ENCODE measurements around the gene COPB2.

DNA sequence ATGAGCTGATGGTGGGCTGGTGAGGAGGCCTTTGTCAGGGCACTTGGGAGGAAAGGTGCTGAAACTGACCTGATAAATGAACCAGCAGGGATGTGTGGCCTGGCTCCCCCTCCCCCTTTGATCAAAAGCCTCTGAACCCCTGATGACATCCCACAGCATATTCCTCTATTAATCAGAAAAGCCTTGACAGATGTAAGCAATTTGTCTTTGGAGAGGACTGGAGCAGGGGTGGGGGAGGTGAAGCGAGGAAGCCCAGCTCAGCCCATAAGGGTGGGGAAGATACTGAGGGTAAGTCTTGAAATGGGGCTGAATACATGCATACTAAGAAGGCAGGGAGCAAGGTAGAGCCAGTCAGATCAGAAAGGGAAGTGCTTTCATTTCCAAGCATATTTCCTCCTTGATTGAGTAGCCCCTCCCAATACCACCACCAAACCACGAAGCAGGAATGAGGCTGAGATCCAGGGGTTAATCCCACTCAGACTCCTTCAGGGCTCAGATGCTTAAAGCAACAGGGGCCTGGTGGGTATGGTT lies 80.3 kb downstream of the COPB2 start:
- TF ChIP-seq, protein P1, sequence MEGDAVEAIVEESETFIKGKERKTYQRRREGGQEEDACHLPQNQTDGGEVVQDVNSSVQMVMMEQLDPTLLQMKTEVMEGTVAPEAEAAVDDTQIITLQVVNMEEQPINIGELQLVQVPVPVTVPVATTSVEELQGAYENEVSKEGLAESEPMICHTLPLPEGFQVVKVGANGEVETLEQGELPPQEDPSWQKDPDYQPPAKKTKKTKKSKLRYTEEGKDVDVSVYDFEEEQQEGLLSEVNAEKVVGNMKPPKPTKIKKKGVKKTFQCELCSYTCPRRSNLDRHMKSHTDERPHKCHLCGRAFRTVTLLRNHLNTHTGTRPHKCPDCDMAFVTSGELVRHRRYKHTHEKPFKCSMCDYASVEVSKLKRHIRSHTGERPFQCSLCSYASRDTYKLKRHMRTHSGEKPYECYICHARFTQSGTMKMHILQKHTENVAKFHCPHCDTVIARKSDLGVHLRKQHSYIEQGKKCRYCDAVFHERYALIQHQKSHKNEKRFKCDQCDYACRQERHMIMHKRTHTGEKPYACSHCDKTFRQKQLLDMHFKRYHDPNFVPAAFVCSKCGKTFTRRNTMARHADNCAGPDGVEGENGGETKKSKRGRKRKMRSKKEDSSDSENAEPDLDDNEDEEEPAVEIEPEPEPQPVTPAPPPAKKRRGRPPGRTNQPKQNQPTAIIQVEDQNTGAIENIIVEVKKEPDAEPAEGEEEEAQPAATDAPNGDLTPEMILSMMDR (IDR thresholded peaks at IDR 0.05; ENCODE audit: control extremely low read depth in 1 of 3, insufficient read depth in 1 of 3, low read depth in 1 of 3, low read length in 3 of 3) = no peak
- TF ChIP-seq, protein P2, sequence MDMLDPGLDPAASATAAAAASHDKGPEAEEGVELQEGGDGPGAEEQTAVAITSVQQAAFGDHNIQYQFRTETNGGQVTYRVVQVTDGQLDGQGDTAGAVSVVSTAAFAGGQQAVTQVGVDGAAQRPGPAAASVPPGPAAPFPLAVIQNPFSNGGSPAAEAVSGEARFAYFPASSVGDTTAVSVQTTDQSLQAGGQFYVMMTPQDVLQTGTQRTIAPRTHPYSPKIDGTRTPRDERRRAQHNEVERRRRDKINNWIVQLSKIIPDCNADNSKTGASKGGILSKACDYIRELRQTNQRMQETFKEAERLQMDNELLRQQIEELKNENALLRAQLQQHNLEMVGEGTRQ (IDR thresholded peaks at IDR 0.05; ENCODE audit: low read length) = no peak
- TF ChIP-seq CHD1 (IDR thresholded peaks at IDR 0.05; ENCODE audit: low read depth, low read length) (no peak), POLR2AphosphoS5 (IDR thresholded peaks at IDR 0.05; ENCODE audit: low read depth, low read length) (no peak)

All from H1 (cell line).